NCI-H1105 (cell line): ENCODE data around the gene HOXA3.

Source experiments
- DNase-seq: peaks from one replicate; lab custom pipeline; 2025; lab: John Stamatoyannopoulos, UW

HOXA3 gene

DNA sequence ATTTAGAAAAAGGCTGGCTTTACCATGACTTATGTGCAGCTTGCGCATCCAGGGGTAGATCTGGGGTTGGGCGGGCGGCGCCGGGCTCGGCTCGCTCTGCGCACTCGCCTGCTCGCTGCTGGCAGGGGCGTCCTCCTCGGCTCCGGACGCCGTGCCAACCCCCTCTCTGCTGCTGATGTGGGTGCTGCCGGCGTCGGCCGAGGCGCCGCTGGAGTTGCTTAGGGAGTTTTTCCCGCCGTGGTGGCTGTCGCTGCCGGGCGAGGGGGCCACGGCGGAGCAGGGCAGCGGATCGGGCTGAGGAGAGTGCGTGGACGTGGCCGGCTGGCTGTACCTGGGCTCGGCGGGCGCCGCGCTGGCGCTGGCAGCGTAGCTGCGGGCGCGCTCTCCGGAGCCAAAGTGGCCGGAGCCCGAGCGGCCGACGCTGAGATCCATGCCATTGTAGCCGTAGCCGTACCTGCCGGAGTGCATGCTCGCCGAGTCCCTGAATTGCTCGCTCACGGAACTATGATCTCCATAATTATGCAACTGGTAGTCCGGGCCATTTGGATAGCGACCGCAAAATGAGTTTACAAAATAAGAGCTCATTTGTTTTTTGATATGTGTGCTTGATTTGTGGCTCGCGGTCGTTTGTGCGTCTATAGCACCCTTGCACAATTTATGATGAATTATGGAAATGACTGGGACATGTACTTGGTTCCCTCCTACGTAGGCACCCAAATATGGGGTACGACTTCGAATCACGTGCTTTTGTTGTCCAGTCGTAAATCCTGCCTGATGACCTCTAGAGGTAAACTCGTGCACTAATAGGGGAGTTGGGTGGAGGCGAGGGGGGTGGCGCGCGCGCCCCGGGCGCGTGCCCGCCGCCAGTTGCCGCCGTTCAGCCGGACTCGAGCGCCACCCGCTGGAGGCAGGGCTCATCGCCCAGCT is 9.1 kb downstream of the HOXA3 start, which contains the start of gene HOXA5:
TSS of gene HOXA5 (minus strand) at position 659 of the 927 bp plus-strand sequence. CDS start at position 585, 74 bp downstream.
- DNase-seq, result peak; percentile 68

GRCh38 chr7:27142580-27143022 is 9.8 kb downstream of the HOXA3 start:
- DNase-seq, result no peak

DNA sequence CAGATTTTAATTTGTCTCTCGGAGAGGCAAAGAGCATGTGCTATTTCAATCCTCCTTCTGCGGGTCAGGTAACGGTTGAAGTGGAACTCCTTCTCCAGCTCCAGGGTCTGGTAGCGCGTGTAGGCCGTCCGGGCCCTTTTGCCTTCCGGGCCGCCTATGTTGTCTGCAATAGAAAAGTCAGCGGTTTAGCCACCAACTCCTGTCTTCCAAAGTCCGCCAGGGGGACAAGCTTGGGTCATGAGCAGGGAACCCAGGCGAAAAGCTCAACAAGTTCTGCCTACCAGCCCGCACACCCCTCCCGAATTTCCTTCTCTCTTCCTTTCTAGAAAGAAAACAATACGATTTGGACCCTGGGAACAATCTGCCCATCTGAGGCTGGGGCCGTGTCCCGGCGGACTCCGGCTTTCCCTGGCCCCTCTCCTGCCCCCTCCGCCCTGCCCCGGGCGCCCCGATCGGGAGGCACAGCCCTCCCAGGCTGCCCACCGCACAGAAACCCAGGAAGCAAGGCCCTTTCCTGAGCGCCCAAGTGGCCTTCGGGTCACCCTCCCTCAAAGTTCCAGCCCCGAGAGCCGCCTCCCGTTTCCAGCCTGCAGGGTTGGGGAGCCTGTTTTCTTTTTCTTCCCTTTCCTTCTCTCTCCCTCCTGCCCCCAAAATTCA is 10.3 kb downstream of the HOXA3 start:
- no peak for DNase-seq

- DNase-seq, result no peak
Observed at GRCh38 chr7:27141137-27141922, 11.1 kb downstream of the HOXA3 start.

GRCh38 chr7:27140126-27140857 is 12.1 kb downstream of the HOXA3 start:
- no peak for DNase-seq

- no peak for DNase-seq
Observed at GRCh38 chr7:27139334-27140125, 12.9 kb downstream of the HOXA3 start.

DNA sequence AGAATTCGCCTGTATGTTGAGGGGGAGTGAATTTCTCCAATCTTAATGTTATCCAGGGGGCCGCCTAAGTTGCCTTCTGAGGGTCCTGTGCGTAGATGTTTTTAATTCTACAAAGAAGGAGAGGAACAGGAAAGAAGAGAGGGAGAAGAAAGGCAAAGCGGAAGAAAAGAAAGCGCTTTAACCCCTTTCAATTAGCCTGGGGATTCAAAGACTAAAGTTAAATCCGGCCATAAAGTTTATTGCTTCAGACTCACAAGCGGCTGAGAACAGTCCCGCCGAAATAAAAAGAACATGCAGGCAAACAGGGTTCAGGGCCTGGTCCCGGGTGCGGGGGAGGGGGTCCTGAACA is 13.4 kb downstream of the HOXA3 start:
- no peak for DNase-seq

DNA sequence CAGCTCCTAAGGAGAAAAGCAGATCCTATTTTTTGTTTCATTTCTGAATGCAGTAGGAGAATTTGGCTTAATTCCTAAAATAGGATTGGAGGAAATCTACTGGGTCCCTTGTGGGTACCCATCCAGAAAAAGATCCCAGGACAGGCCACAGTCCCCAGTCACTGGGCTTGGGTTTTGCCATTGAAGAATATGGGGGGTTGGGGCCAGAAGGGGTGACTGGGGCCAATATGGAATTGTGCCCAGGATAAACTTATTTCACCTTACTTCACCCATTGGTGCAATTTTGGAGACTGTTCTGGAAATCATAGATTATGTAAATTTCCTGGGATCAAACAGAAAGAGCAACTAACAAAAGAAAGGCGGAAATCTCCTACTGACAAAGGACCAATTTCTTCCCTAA is 13.9 kb downstream of the HOXA3 start:
- no peak for DNase-seq

DNA sequence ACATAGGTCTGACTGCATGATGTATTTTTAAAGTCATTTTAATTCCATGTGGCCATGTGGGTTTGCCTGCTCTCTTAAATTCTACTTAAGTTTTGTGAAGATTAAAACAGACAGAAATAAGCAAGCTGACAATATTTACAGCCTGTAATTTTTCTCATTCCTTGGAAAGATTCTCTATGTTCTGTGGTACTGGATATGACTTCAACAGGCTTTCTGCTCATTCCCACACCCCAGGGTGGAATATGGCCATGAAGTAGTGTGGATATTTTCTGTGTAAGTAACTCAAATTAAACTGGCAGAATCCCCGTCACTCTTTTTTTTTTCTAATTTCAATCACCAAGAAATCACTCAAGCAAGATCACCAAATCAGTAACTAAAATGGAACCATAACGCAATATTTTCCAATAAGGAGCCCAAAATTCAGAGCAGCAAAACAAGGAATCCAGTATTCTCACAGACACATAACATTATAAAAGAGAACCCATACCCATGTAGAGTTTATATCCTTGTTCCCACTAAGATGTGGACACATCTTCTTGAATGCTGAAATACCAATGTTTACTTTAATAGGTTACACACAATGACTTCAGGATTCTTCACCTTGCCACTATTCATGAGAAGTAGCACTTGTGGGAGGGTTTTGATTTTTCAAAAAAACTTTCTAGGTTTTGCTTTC is 14.6 kb downstream of the HOXA3 start:
- no peak for DNase-seq

DNA sequence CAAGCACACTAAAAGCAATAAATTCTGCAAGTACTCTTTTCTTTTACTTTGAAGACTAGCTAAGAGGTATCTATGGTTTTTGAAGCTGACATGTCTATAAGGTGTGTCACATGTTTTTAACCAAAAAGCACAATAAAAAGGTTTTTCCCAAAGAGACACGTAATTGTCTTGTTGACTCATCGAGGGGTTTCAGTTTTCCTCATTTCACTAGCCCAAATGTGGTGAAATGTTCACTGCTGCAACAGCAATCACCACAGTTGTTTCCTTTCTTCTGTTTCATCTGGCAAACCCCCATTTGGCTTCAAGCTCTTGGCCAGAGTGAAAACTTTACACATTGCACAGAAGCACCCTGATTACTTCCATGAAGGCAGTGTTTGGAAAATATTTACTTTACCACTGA is 18.0 kb downstream of the HOXA3 start:
- no peak for DNase-seq

- no peak for DNase-seq
Observed at GRCh38 chr7:27133409-27134231, 18.8 kb downstream of the HOXA3 start.

- no peak for DNase-seq
Observed at GRCh38 chr7:27132978-27133377, 19.4 kb downstream of the HOXA3 start.

DNA sequence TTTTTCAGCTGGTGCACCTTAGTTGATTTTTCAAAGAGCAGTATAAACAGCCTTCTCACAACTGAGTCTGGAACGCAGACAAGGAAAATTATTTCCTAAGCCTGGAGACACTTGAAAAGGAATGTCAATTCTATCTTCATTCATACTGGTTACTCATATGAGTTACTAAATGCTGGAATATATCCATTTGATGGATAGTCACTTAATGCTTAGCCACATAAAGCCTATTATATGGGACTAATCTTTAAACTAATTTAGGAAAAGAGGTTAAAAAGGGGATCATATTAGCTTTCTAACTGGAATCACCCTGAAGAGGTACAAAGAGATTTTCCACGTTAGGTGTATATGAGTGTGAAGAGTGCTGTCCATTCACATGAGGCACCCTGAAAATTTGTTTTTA is 20.2 kb downstream of the HOXA3 start:
- DNase-seq, result no peak

DNA sequence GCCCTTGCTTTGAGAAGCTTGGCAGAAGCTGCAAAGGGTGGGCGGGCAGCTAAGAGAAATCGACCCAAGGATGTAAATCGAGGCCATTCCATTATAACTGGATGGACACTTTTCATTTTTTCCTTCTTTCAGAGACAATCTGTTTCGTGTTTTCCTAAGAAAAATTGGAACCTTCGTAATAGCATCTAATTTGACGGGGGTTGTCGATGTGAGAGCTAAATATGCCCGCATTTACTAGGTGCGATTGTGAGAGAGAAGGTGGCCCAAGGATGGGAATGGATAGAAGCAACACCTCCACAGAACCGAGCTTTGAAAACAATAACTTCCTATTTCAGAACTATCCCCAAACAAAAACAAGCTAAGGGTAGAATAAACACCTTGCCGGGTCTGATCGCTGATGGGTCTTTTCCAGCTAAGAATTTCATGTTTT is 21.0 kb downstream of the HOXA3 start:
- DNase-seq, result no peak

- DNase-seq, result no peak
Observed at GRCh38 chr7:27130540-27131389, 21.6 kb downstream of the HOXA3 start, which contains the start of gene HOXA4. TSS of gene HOXA4 (minus strand) at chr7:27130757. CDS start at chr7:27130733, 24 bp downstream.

DNA sequence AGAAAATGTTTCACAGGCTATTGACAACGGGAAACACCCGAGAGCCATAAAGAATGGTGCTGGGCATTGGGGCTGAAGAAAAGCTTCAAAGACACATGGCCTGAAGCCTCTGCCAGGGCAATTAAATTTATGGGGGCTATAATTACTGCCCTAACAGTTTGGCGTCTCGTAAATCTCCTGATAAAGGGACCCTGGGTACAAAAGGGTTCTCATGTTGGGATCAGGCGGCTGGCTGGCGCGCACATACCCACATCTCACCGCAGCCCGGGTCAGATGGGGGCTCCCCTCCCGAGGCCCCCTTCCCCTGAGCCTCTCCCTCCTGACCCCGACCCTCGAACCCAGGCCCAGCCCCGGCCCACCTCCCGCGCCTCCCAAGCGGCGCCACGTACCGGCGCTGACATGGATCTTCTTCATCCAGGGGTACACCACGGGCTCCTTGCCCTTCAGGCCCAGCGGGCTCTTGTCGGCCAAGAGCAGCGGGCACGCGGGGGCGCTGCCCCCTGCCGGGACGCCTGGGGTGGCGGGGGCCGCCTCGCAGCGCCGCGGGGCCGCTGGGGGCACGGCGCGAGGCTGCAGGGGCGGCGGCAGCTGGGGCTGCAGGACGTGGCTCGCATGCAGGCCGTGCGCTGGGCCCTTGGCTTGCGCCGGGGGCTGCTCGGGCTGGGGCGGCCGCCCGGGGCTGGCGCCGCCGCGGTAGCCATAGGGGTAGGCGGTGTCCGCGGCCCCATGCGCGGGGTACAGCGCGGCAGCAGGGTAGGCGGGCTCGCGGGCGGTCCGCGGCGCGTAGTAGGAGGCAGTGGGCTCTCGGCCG is 22.4 kb downstream of the HOXA3 start:
- DNase-seq, result no peak
